NCI-H1694 (cell line): ENCODE results near the gene AGTPBP1.
A peak's percentile ranks its signal among the peaks of the same experiment; 100 is the strongest.

ENCODE experiments used
- DNase-seq: peaks from one replicate; lab custom pipeline; 2025; lab: John Stamatoyannopoulos, UW

Gene AGTPBP1

DNA sequence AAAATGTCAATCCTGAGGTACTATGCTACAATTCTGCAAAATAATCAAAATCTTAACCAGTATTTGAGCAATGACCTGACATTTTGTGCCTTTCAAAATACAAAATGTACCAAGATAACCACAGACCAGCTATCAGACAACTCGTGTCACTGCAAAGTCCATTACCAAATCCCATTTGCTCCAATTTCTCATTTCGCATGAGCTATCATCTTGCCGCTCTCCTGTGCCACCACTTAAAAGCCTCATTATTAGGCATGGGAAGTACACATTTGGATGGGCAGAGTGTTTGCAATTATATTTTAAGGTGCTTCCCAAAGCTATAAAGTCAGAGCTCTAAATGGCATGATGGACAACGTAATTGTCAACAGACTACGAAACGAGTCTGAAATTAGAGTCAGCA is 205.2 kb downstream of the AGTPBP1 start:
- no peak for DNase-seq

DNA sequence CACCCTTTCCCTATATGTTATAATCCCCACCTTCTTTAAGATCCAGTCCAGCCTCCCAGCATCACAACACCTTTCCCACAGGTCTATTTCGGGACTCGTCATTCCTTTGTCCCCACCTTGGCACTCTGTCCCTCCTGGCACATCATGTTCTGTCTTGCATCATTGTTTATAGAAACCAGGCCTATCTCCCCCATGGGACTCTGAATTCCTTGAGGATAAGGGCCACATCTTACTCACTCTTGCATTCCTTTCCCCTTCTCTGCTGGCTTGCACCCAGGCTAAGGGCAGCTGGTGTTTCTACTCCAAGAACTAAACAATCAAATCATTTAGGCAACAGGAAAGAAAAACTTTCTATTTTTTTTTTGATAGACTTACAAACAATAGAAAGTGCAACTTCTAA is 205.7 kb downstream of the AGTPBP1 start:
- no peak for DNase-seq

DNA sequence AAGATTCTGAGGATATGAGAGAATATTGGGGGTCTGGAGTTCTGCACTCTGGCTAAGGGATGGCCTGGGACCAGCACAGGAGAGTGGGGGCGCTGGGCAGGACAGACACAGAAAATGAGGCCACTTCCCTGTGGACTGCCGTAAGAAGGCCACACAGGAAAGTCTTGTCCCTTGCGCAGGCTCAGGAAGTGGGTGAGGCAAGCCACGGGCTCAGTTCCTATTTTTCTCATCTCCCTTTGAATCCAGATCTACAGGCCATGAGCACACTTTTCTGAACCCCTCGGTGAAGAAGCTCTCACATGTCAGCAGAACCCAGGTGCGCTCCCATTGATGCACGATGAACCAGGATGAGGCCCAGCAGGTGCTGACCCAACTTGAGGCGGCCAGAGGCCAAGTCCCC is 207.4 kb downstream of the AGTPBP1 start:
- no peak for DNase-seq

GRCh38 chr9:85533538-85533937 is 208.2 kb downstream of the AGTPBP1 start:
- no peak for DNase-seq

- no peak for DNase-seq
Measured at GRCh38 chr9:85530721-85531120, 211.0 kb downstream of the AGTPBP1 start.

GRCh38 chr9:85528607-85529006 is 213.1 kb downstream of the AGTPBP1 start:
- DNase-seq: no peak

DNA sequence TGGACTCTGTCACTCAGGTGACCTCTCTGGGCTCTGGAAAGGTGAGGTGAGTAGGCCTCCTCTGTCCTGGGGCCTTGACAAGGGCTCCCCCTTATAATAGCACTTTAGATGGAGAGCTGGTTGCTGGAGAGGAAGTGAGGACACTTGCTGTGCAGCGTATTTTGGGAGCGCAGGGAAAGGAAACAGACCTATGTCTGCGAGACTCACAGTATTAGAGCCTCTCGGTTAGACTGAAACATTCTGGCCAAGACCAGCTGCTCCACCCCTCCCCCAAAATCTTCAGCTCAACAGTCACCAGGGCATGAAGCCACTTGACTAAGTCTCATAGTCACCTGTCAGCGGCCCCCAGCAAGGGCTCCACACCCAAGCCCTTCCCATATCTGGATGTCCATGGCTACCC is 213.6 kb downstream of the AGTPBP1 start:
- no peak for DNase-seq

GRCh38 chr9:85527331-85528020 is 214.3 kb downstream of the AGTPBP1 start:
- peak; percentile 1 for DNase-seq

DNA sequence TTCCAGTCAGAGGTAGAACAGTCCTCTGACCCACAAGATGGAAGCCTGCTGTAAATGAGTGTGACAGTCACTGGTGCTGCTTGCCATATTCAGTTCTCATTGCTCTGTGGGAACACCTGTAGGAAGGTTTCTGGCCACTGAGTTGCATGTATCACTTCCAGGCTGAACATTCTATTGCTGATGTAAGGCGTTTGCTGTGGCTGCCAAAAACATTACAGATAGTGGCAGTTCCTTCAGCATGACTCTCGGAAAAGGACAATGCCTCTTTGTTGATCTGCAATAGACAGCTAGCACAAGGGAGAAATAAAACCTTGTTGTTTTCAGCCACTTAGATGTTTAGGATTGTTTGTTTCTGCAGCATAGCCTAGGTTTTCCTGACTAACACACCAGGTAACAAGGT is 217.2 kb downstream of the AGTPBP1 start:
- no peak for DNase-seq

DNA sequence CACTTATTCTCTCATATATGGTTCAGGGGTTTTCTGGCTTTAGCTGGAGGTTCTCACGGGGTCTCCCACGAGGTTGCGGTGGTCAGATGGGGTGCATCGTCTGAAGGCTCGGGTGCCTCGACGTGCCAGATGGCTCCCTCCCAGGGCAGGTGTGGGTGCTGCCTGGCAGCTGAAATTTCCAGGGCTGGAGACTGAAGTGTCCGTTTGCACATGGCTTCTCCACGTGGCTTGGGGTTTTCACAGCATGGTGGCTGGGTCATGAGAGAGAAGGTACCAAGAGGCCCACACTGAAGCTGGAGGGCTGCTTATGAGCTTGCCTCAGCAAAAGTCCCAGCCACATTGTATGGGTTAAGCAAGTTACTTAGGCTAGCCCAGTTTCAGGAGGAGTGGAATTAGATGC is 218.6 kb downstream of the AGTPBP1 start:
- no peak for DNase-seq

DNA sequence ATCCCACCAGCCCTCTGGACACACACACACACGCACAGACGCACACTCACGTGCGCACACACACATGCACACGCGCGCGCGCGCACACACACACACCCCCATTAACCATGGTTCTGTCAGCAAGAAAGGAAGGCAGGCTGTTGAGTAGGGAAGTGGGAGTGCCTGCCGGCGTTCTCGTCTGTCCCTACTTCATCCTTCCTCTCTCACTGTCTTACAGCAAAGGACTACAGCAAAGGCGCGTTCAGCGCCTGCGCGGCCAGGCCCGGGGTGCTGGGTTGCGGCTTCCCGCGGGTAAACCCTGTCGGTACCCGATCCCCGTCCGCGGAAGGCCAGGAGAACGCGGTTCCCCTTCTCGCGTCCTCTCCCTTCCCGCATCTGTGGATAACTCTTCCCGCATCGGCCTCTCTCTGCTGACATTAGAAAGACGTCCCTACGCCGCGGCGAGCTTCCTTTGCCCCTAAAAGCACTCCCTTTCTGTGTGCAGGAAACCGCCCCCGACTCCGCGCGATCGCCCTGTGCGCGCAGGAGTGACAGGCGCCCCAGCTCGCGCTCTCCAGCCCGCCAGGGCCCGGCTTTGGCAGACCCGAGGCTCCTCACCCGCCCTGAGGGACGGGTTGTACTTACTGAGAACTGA is 219.2 kb downstream of the AGTPBP1 start:
- DNase-seq: no peak

- DNase-seq: peak; percentile 75
Measured at GRCh38 chr9:85521371-85522197, 220.2 kb downstream of the AGTPBP1 start.

DNA sequence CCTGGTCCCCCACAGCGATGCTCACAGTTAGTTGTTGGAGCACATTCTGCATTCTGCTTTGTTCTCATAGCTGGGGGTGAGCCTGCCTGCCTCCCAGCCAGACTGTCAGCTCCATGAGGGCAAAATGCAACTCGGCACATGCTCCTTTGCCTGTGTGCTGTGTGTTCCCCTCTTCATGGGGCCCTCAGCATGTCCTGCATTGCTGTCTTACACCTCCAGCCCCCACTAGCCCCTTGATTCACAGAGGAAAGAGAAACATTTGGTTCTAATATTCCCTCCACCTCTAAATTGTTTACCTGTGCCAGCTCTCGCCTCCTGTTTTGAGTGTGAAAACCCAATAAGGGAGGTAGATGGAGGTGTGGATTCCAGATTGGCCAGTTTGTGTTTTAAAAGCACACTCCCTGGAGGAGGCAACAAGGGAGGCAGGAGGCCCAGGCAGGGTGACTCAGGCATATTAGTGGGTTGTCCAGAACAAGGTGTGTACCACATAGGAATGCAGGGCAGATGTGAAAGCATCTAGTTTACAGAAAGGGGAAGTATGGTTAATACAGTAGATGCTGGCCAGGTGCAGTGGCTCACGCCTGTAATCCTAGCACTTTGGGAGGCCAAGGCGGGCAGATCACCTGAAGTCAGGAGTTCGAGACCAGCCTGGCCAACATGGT is 224.6 kb downstream of the AGTPBP1 start:
- DNase-seq: no peak

GRCh38 chr9:85516455-85516854 is 225.3 kb downstream of the AGTPBP1 start:
- DNase-seq: peak; percentile 38

- no peak for DNase-seq
Measured at GRCh38 chr9:85515021-85515420, 226.7 kb downstream of the AGTPBP1 start.

DNA sequence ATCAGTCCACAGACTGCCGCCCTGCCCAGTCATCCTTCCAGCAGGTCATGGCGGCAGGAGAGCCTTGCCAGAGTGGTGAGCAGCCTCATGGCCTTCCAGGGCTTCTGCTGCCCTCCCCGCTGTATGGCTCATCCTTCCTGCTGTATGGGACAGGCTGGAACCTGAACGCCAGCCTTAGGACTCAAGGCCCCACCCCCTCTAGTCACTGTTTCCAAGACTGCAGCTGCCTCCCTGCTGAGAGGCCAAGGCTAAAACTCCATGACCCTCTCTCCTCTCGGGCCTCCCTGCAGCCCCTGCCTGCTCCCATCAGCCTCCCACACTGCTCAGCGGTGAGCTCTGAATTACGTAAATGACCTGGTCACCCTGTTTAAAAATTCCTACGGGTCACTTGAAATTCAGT is 227.5 kb downstream of the AGTPBP1 start:
- DNase-seq: no peak

DNA sequence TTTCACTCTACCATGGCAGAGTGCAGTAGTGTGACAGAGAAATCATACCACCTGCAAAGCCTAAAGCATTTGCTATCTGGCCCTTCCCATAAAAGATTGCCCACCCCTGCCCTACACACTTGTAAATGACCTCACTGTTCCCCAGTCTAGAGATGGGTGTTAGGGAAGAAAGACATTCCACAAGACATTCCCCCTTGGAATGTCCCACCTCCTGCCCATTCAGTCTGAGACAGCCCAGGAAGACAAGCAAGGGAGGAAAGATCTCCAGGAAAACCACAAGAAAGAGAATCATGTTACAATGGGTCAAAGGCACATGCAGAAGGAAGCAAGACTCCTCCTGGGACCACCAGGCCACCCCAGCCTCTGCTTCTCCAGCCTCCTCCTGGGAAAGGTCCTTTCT is 230.0 kb downstream of the AGTPBP1 start:
- DNase-seq: no peak

- no peak for DNase-seq
Measured at GRCh38 chr9:85510830-85511504, 230.8 kb downstream of the AGTPBP1 start.

DNA sequence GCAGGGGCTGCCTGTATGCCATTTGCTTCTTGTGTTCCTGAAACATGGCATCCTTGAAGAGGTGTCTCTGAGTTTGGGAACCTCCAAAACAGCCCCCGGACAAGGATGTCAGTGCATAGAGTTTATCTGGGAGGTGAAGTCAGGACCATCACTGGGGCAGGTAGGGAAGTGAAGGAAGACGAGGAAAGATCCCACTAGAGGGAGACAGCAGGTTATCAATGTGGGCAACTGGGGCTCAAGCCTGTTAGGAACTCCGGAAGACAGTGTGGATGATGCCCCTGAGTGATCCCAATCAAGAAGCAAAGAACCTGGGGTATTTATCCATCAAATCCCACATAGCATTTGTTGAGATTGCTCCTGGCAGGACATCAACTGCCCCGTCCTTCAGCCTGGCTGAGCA is 233.1 kb downstream of the AGTPBP1 start:
- DNase-seq: peak; percentile 6

DNA sequence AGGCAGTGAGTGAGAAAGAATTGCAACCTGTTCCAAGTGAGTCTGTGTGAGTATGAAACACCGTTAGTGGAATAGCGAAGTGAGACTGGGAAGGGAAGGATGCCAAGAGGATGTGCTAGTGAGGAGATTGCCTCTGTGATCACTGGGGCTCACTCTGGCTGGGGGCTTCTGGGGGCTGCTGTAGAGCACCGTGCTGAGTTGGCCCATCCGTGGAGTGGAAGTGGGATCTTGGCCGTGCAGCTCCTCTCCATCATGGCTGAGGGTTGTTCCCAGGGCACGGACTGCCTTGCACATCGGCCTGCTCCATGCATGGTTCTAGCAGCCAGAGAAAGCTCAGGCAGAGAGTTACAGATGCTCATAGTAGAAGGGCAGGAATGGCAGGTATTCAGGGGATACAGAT is 236.1 kb downstream of the AGTPBP1 start:
- no peak for DNase-seq

- no peak for DNase-seq
Measured at GRCh38 chr9:85502815-85503655, 238.7 kb downstream of the AGTPBP1 start.
